ENCODE data around the gene TMEM205. TPM values are rescaled to one million over a fixed set of nuclear protein-coding genes. Genes with fewer than 3 reads are reported as not detected.

The TMEM205 gene
- total and polyA plus RNA-seq, 2 of the 8 experiments (the other 6 are each of a cell fraction or from before 2014, with no cell fraction given): 73.5 to 423 TPM

DNA sequence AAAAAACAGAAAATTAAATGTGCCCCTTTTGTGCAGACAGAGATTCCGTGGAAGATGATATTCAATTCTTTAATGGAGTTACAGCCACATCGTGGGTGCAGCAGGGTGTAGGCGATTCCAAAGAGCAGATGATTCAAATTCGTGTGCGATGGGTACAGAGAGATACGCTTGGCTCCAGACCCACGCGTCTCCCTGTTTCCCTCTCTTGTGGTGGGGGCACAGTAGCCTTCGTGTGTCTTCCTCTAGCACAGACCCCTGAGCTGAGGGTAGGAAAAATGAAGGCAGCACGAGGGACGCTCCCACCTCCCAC, 45.3 kb downstream of the TMEM205 start:
- TF ChIP-seq GTF2F1 (IDR thresholded peaks at IDR 0.05; ENCODE audit: borderline replicate concordance, low read depth, low read length) (no peak), SIN3A (conservative IDR thresholded peaks at IDR 0.05 in 1 of 2, IDR thresholded peaks at IDR 0.05 in 1 of 2; ENCODE audit: low read depth in 1 of 2, low read length in 2 of 2) (no peak), NRF1 (IDR thresholded peaks at IDR 0.05; ENCODE audit: low read depth, low read length) (no peak), SP4 (IDR thresholded peaks at IDR 0.05; ENCODE audit: low read length) (no peak), RBBP5 (IDR thresholded peaks at IDR 0.05; ENCODE audit: borderline replicate concordance, low read depth, low read length) (no peak), KDM1A (IDR thresholded peaks at IDR 0.05; ENCODE audit: borderline replicate concordance, low read length) (no peak), TEAD4 (IDR thresholded peaks at IDR 0.05; ENCODE audit: low read depth, low read length) (no peak), CBX5 (IDR thresholded peaks at IDR 0.05; ENCODE audit: low read depth, low read length) (no peak)
- TF ChIP-seq, protein P1, sequence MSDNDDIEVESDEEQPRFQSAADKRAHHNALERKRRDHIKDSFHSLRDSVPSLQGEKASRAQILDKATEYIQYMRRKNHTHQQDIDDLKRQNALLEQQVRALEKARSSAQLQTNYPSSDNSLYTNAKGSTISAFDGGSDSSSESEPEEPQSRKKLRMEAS (IDR thresholded peaks at IDR 0.05): no peak
- Histone ChIP-seq H3K14ac (ENCODE audit: insufficient read length) (no peak overlapping the region), H3K4me3 (ENCODE audit: extremely low read depth in 1 of 4, insufficient read depth in 2 of 4, low read depth in 3 of 4, low read length in 4 of 4) (no peak overlapping the region), H4K91ac (replicated peaks; ENCODE audit: insufficient read length, low read length) (no peak overlapping the region), H3K9ac (replicated peaks in 1 of 4; ENCODE audit: extremely low read depth in 1 of 4, low read depth in 3 of 4, low read length in 3 of 4) (no peak overlapping the region), H3K4me2 (ENCODE audit: insufficient read depth in 1 of 2, low read depth in 2 of 2, low read length in 2 of 2) (no peak overlapping the region), H3K9me3 (ENCODE audit: insufficient read depth in 2 of 2, low read depth in 1 of 2, low read length in 1 of 2) (no peaks in the 10 kb centered on the region), H2BK15ac (ENCODE audit: low read length) (no peak overlapping the region), H2BK120ac (replicated peaks; ENCODE audit: low read depth, low read length) (no peak overlapping the region), H3K23me2 (ENCODE audit: low read depth, low read length) (no peaks in the 10 kb centered on the region), H2BK20ac (ENCODE audit: low read length) (no peak overlapping the region), H2AK5ac (ENCODE audit: low read depth, low read length) (no peak overlapping the region), H3K27ac (ENCODE audit: low read depth, low read length) (no peak overlapping the region), H3K56ac (replicated peaks; ENCODE audit: insufficient read length, low read depth, low read length) (no peak overlapping the region), H2AFZ (ENCODE audit: low read length) (no peak overlapping the region), H3K4ac (replicated peaks; ENCODE audit: insufficient read length, low read depth, low read length) (no peak overlapping the region), H3K27me3 (replicated peaks in 1 of 4; ENCODE audit: control insufficient read depth in 3 of 4, extremely low read depth in 1 of 4, insufficient read depth in 3 of 4, low read length in 3 of 4) (no peaks in the 10 kb centered on the region; a peak in 2 of 7 replicates), H4K20me1 (replicated peaks in 1 of 2; ENCODE audit: control insufficient read depth in 1 of 2, insufficient read depth in 2 of 2, low read length in 2 of 2) (no peaks in the 10 kb centered on the region), H2BK5ac (ENCODE audit: low read depth, low read length) (no peak overlapping the region), H2BK12ac (ENCODE audit: low read depth, low read length) (no peak overlapping the region; the same call in 1 of the 2 replicates), H4K5ac (ENCODE audit: insufficient read length, low read depth, low read length) (no peak overlapping the region), H3K23ac (ENCODE audit: insufficient read length) (no peak overlapping the region), H3K79me1 (ENCODE audit: low read depth, low read length) (no peaks in the 10 kb centered on the region), H3K4me1 (replicated peaks in 1 of 4; ENCODE audit: control insufficient read depth in 3 of 4, insufficient read depth in 4 of 4, low read length in 3 of 4) (peaks cover 0 to 2% (median under 1%) of the 10 kb centered on the region in 4 experiments; a peak in 2 of 7 replicates), H3K36me3 (ENCODE audit: control insufficient read depth in 2 of 4, insufficient read depth in 4 of 4, low read length in 3 of 4) (no peaks in the 10 kb centered on the region), H4K8ac (ENCODE audit: extremely low read depth, insufficient read depth, low read length) (no peak overlapping the region), H3K79me2 (ENCODE audit: control insufficient read depth in 1 of 2, insufficient read depth in 2 of 2, low read length in 2 of 2) (no peaks in the 10 kb centered on the region), H3K18ac (ENCODE audit: extremely low read depth, low read length) (no peak overlapping the region)
- WGBS, 2 experiments (ENCODE audit: extremely low coverage in 1 of 2, insufficient coverage in 1 of 2, insufficient read length in 1 of 2, insufficient replicate concordance in 2 of 2, low coverage in 1 of 2, low lambda C conversion rate in 2 of 2, missing lambda C conversion rate in 1 of 2): 86% methylated on average over 9 of the region's 11 CpGs; no CpG with 5 or more reads in 1 of the 2 experiments
- DNase-seq (ENCODE audit: low read depth in 1 of 2, low spot score in 2 of 2) (no peak), FAIRE-seq (no peak)
- CTCF ChIA-PET (ENCODE audit: partially characterized antibody): interaction anchor here (0.9 kb wide), 1 partner anchor 82 kb away, joined by 3 read pairs; no protein-coding TSS in a partner anchor
- POLR2A ChIA-PET (ENCODE audit: partially characterized antibody): no interaction called here
